ENCODE data around the gene TLX1. TPM values are rescaled to one million over a fixed set of nuclear protein-coding genes. Genes with fewer than 3 reads are reported as not detected.

Gene TLX1
- total RNA-seq, 1 experiment from 2014 or later, result not detected

DNA sequence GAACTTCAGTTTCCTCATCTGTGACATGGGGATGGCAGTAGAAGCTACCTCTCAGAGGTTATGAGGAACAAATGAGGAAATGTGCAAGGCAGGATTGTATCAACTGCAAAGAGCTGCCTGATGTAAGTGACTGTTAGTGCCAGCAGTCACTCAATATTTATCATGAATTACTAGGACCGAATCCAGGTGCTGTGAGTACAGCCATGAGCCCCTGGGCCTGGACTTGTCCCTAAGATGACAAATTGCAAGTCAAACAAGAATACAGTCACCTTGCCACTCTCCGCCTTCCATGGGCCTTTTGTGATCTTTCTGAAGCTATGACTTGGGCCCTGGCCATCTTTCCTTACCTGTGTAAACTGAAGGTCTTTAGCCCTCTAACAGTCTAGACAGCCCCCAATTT lies 27.7 kb upstream of the TLX1 start:
- Histone ChIP-seq H3K9me2 (ENCODE audit: insufficient read depth) (no peaks in the 10 kb centered on the region), H2AFZ (no peak overlapping the region), H3K4me3 (no peak overlapping the region), H3K9me3 (ENCODE audit: insufficient read depth, low read depth) (no peaks in the 10 kb centered on the region), H3K79me2 (ENCODE audit: low read depth) (no peaks in the 10 kb centered on the region), H3F3A (ENCODE audit: insufficient read depth, low read depth) (no peaks in the 10 kb centered on the region), H3K36me3 (ENCODE audit: low read depth) (no peaks in the 10 kb centered on the region), H4K20me1 (ENCODE audit: insufficient read depth) (no peaks in the 10 kb centered on the region), H3K27ac (no peak overlapping the region), H3K4me2 (no peak overlapping the region), H3K27me3 (ENCODE audit: insufficient read depth, low read depth) (peaks cover 48% of the 10 kb centered on the region; the same call in 1 of the 2 replicates), H3K4me1 (replicated peaks; ENCODE audit: insufficient read depth) (no peaks in the 10 kb centered on the region)
- TF ChIP-seq, protein P1, sequence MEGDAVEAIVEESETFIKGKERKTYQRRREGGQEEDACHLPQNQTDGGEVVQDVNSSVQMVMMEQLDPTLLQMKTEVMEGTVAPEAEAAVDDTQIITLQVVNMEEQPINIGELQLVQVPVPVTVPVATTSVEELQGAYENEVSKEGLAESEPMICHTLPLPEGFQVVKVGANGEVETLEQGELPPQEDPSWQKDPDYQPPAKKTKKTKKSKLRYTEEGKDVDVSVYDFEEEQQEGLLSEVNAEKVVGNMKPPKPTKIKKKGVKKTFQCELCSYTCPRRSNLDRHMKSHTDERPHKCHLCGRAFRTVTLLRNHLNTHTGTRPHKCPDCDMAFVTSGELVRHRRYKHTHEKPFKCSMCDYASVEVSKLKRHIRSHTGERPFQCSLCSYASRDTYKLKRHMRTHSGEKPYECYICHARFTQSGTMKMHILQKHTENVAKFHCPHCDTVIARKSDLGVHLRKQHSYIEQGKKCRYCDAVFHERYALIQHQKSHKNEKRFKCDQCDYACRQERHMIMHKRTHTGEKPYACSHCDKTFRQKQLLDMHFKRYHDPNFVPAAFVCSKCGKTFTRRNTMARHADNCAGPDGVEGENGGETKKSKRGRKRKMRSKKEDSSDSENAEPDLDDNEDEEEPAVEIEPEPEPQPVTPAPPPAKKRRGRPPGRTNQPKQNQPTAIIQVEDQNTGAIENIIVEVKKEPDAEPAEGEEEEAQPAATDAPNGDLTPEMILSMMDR (conservative IDR thresholded peaks at IDR 0.05), result no peak
- TF ChIP-seq EZH2 (IDR thresholded peaks at IDR 0.05; ENCODE audit: low read depth), result no peak
- CTCF ChIA-PET, result no interaction called here
- no TSS peak for BruUV-seq (replicated peaks)
- POLR2A ChIA-PET (ENCODE audit: unreplicated experiment), result no interaction called here
- intact Hi-C loops (cut with micrococcal nuclease; ENCODE audit: unreplicated experiment), result no loop called here
- no peak for DNase-seq

DNA sequence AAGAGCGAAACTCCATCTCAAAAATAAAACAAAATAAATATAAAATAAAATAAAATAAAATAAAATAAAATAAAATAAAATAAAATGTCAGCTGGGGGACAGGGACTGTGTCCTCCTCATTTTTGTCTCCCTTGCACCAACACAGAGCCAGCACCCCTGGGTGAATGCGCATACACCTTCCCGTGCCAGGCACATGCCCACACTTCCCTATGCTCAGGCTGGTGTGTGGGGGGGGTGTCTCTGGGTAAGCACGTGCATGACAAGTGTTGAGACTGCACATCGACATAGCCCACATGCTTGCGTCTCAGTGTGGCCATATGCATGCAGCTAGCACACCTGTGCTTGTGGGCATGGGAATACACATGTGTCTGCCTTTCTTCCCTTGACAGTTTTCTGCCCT lies 24.7 kb upstream of the TLX1 start:
- Histone ChIP-seq H3K9me3 (ENCODE audit: insufficient read depth, low read depth) (no peaks in the 10 kb centered on the region), H3K27me3 (ENCODE audit: insufficient read depth, low read depth) (peaks cover 38% of the 10 kb centered on the region; the same call in 1 of the 2 replicates), H3K27ac (no peak overlapping the region), H3K36me3 (ENCODE audit: low read depth) (no peaks in the 10 kb centered on the region), H2AFZ (no peak overlapping the region), H4K20me1 (ENCODE audit: insufficient read depth) (no peaks in the 10 kb centered on the region), H3K4me3 (no peak overlapping the region), H3K79me2 (ENCODE audit: low read depth) (no peaks in the 10 kb centered on the region), H3F3A (ENCODE audit: insufficient read depth, low read depth) (no peaks in the 10 kb centered on the region), H3K9me2 (ENCODE audit: insufficient read depth) (no peaks in the 10 kb centered on the region), H3K4me2 (no peak overlapping the region), H3K4me1 (replicated peaks; ENCODE audit: insufficient read depth) (no peaks in the 10 kb centered on the region)
- ChIA-PET CTCF (no interaction called here), POLR2A (ENCODE audit: unreplicated experiment) (no interaction called here)
- no peak for TF ChIP-seq EZH2 (IDR thresholded peaks at IDR 0.05; ENCODE audit: low read depth)
- TF ChIP-seq, protein P1 (conservative IDR thresholded peaks at IDR 0.05), result no peak
- BruUV-seq (replicated peaks), result no TSS peak
- no peak for DNase-seq
- intact Hi-C loops (cut with micrococcal nuclease; ENCODE audit: unreplicated experiment), result no loop called here

DNA sequence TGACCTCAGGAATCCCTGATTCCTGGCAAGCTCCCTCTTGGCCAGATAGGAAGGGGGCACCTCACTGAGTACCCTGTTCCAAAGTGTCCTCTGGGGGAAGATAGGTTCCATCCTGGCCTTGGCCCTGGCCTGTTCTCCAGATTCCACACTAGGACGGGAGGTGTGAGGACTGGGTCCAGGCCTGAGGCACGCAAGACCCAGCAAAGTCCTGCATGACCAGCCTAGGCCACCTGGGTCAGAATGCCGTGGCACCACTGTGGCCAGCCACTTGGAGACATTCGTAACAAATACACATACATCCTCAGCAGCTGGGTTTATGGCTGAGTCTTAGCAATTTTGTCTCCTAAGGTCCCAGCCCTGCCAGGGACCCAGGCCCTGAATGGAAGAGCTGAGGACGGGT lies 23.3 kb upstream of the TLX1 start:
- Histone ChIP-seq H3K4me3 (no peak overlapping the region), H3K27ac (no peak overlapping the region), H3K9me2 (ENCODE audit: insufficient read depth) (no peaks in the 10 kb centered on the region), H3K79me2 (ENCODE audit: low read depth) (no peaks in the 10 kb centered on the region), H2AFZ (no peak overlapping the region), H3F3A (ENCODE audit: insufficient read depth, low read depth) (no peaks in the 10 kb centered on the region), H3K4me2 (no peak overlapping the region), H3K36me3 (ENCODE audit: low read depth) (no peaks in the 10 kb centered on the region), H3K9me3 (ENCODE audit: insufficient read depth, low read depth) (no peaks in the 10 kb centered on the region), H4K20me1 (ENCODE audit: insufficient read depth) (no peaks in the 10 kb centered on the region), H3K4me1 (replicated peaks; ENCODE audit: insufficient read depth) (no peaks in the 10 kb centered on the region), H3K27me3 (ENCODE audit: insufficient read depth, low read depth) (peaks cover 29% of the 10 kb centered on the region; the same call in 1 of the 2 replicates)
- TF ChIP-seq EZH2 (IDR thresholded peaks at IDR 0.05; ENCODE audit: low read depth), result no peak
- TF ChIP-seq, protein P1 (conservative IDR thresholded peaks at IDR 0.05), result no peak
- CTCF ChIA-PET, result interaction anchor here (0.6 kb wide), 1 partner anchor 46 kb away, joined by 9 read pairs; no protein-coding TSS in a partner anchor
- no peak for DNase-seq
- POLR2A ChIA-PET (ENCODE audit: unreplicated experiment), result interaction anchor here (0.5 kb wide), 1 partner anchor 56 kb away, joined by 3 read pairs; no protein-coding TSS in a partner anchor
- BruUV-seq (replicated peaks), result no TSS peak
- intact Hi-C loops (cut with micrococcal nuclease; ENCODE audit: unreplicated experiment), result no loop called here
